HepG2 (cell line): ENCODE measurements around the gene NHERF2. TPM values are rescaled to one million over a fixed set of nuclear protein-coding genes. Genes with fewer than 3 reads are reported as not detected.

Experiments used
- AKNA ChIP-seq: sonication (generic); formaldehyde crosslinking; IDR thresholded peaks from 2 replicates; pipeline ENCODE4 v1.4.0; 2020; ENCODE audit warnings: missing genetic modification reagents, borderline replicate concordance
- ARNTL ChIP-seq: sonication (generic); formaldehyde crosslinking; IDR thresholded peaks from 2 replicates; pipeline ENCODE4 v1.4.0; 2020; ENCODE audit warnings: mild to moderate bottlenecking, missing genetic modification reagents
- ATF2 ChIP-seq: sonication (generic); formaldehyde crosslinking; IDR thresholded peaks from 2 replicates; pipeline ENCODE4 v1.4.0; 2020; ENCODE audit warnings: missing genetic modification reagents
- DDIT3 ChIP-seq: sonication (generic); formaldehyde crosslinking; IDR thresholded peaks from 2 replicates; pipeline ENCODE4 v1.4.0; 2020; ENCODE audit warnings: mild to moderate bottlenecking, missing genetic modification reagents
- FOXO1 ChIP-seq: sonication (generic); formaldehyde crosslinking; IDR thresholded peaks from 2 replicates; pipeline ENCODE4 v1.4.0; 2020; ENCODE audit warnings: missing genetic modification reagents
- GATAD2A ChIP-seq: IDR thresholded peaks from 2 replicates; pipeline ENCODE4 v1.6.1; 2016
- MED13 ChIP-seq: sonication (generic); formaldehyde crosslinking; IDR thresholded peaks from 2 replicates; pipeline ENCODE4 v1.5.0; 2020; ENCODE audit warnings: missing genetic modification reagents
- NR3C1 ChIP-seq: sonication (generic); formaldehyde crosslinking; IDR thresholded peaks from 2 replicates; pipeline ENCODE4 v1.4.0; 2020; ENCODE audit warnings: missing genetic modification reagents
- RAD21 ChIP-seq: fragments of 450-650 bp; formaldehyde crosslinking; IDR thresholded peaks from 2 replicates; pipeline ENCODE4 v1.5.0; 2020; ENCODE audit warnings: mild to moderate bottlenecking
- THAP9 ChIP-seq: sonication (generic); formaldehyde crosslinking; IDR thresholded peaks from 2 replicates; pipeline ENCODE4; 2020; ENCODE audit warnings: missing genetic modification reagents, mild to moderate bottlenecking, borderline replicate concordance
- ZBTB26 ChIP-seq: IDR thresholded peaks from 2 replicates; pipeline ENCODE4 v1.6.1; 2016; ENCODE audit warnings: missing compliant biosample characterization, missing genetic modification reagents, borderline replicate concordance
- ZBTB7A ChIP-seq: sonication (generic); formaldehyde crosslinking; IDR thresholded peaks from 2 replicates; pipeline ENCODE4 v1.8.0; 2022; ENCODE audit warnings: mild to moderate bottlenecking, missing genetic modification reagents
- ZNF335 ChIP-seq: sonication (generic); formaldehyde crosslinking; IDR thresholded peaks from 2 replicates; pipeline ENCODE4 v1.4.0; 2020; ENCODE audit warnings: missing genetic modification reagents
- ZNF430 ChIP-seq: sonication (generic); formaldehyde crosslinking; IDR thresholded peaks from 2 replicates; pipeline ENCODE4 v1.9.0; 2021; ENCODE audit warnings: mild to moderate bottlenecking, missing genetic modification reagents
- ZNF564 ChIP-seq: sonication (generic); formaldehyde crosslinking; IDR thresholded peaks from 2 replicates; pipeline ENCODE4 v1.8.1; 2023; ENCODE audit warnings: mild to moderate bottlenecking, missing genetic modification reagents
- ZNF644 ChIP-seq: IDR thresholded peaks from 2 replicates; pipeline ENCODE4 v1.6.1; 2016; ENCODE audit warnings: low read depth
- ZNF781 ChIP-seq: sonication (generic); formaldehyde crosslinking; IDR thresholded peaks from 2 replicates; pipeline ENCODE4 v1.5.1; 2020; ENCODE audit warnings: borderline replicate concordance, mild to moderate bottlenecking, missing genetic modification reagents; ENCODE audit errors: not compliant biosample characterization
- polyA plus RNA-seq, 8 experiments: library from polyadenylated mRNA; depleted of rRNA in 3 of 8; stranded (reverse) in 7 of 8; unstranded in 1 of 8; fragments of >200 nt; fragmentation: Illumina TruSeq in 4 of 8; extraction: Trizol in 4 of 8; gene quantifications; 2 replicates each; pipeline versions ENCODE4 v1.2.1 to v1.2.3, GENCODE V29; 2011 to 2016; ENCODE audit warnings: low read depth in 4 of 8, missing spikeins in 1 of 8, mixed read lengths in 1 of 8; ENCODE audit not compliant: insufficient read depth in 1 of 8
- total RNA-seq, 5 experiments: library from RNA; depleted of rRNA; stranded (reverse); fragments of >200 nt; fragmentation: Illumina TruSeq; extraction: Trizol; gene quantifications; 2 replicates each; pipeline ENCODE4 v1.2.3, GENCODE V29; 2016; ENCODE audit warnings: low read depth in 1 of 5

NHERF2 gene
- total and polyA plus RNA-seq, 2 of the 13 experiments (the other 11 are each of a cell fraction or from before 2014, with no cell fraction given): 23.7 to 39.3 TPM

GRCh38 chr16:2023092-2024031 is 3.3 kb upstream of the NHERF2 start (continued):
- no peak; the same call in 1 of the 2 replicates for TF ChIP-seq THAP9
- no peak for TF ChIP-seq DDIT3
- TF ChIP-seq ARNTL (CRISPR knock-in tag): 0 out of 2 replicates have a peak, but pooled peaks have one; percentile 29
- TF ChIP-seq ZNF781: peak; percentile 47
- TF ChIP-seq MED13 (CRISPR knock-in tag): 0 out of 2 replicates have a peak, but pooled peaks have one; percentile 30
- TF ChIP-seq ZNF335 (CRISPR knock-in tag): peak; percentile 63; the same call in 1 of the 2 replicates
- no peak; the same call in 1 of the 2 replicates for TF ChIP-seq ZBTB26 (CRISPR knock-in tag)
- no peak for TF ChIP-seq ZBTB7A
- TF ChIP-seq ATF2 (CRISPR knock-in tag): peak; percentile 66; the same call in 1 of the 2 replicates
- TF ChIP-seq AKNA (CRISPR knock-in tag): no peak
- TF ChIP-seq ZNF644: no peak
- TF ChIP-seq RAD21 (CRISPR knock-in tag): peak; percentile 98
- peak; percentile 5; the same call in 1 of the 2 replicates for TF ChIP-seq GATAD2A
- TF ChIP-seq NR3C1 (CRISPR knock-in tag): no peak
- TF ChIP-seq FOXO1 (CRISPR knock-in tag): peak; percentile 52; the same call in 1 of the 2 replicates
- TF ChIP-seq ZNF564 (CRISPR knock-in tag): no peak
- TF ChIP-seq ZNF430 (CRISPR knock-in tag): 0 out of 2 replicates have a peak, but pooled peaks have one; percentile 38
